HCEC 1CT (cell line): Measurements from ENCODE around the gene CLK3.
A peak's percentile ranks its signal among the peaks of the same experiment; 100 is the strongest.
"Not testable (repeated sequence)": the region's sequence is repeated elsewhere in the genome, so short reads cannot be mapped to it uniquely, and the experiment has no call there.

Source experiments
- DNase-seq: peaks from one replicate; pipeline ENCODE4 v3.0.0-alpha.2; 2017

Gene CLK3

GRCh38 chr15:74646480-74646879 is 30.8 kb downstream of the CLK3 start:
- no peak for DNase-seq

GRCh38 chr15:74648051-74648842 is 32.6 kb downstream of the CLK3 start:
- DNase-seq, result no peak

- peak; percentile 86 for DNase-seq
Observed at GRCh38 chr15:74651242-74651741, 35.7 kb downstream of the CLK3 start.

DNA sequence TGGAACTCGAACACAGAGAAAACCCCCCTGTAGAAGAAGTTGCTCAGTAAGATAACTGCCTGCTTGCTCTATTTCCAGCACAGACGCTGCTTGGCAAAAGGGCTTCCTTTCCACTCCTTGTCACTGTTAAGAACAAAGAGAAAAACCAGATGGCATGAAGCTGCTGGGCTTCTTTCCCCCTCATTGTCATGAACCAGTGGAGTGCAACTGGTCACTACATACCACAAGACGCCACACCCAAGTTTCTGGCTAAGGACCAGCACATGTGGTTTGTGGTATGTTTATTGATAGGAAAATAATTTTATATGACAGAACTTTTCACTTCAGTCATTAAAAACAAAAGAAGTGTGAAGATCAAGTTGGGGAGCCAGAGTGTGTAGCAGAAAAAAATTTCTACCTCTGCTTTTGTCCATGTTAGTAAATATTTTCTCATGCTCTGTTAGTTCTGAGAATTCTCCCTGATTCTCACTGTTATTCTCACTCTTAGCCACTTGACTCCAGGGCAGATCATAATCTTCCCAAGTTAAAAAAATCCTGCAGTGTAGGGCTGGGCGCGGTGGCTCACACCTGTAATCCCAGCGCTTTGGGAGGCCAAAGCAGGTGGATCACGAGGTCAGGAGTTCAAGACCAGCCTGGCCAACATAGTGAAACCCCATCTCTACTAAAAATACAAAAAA is 37.9 kb downstream of the CLK3 start:
- peak; percentile 75 for DNase-seq

- DNase-seq, result no peak
Observed at GRCh38 chr15:74655424-74655823, 39.8 kb downstream of the CLK3 start.

GRCh38 chr15:74656935-74657535 is 41.4 kb downstream of the CLK3 start:
- no peak for DNase-seq

- peak; percentile 9 for DNase-seq
Observed at GRCh38 chr15:74657846-74658245, 42.2 kb downstream of the CLK3 start.

DNA sequence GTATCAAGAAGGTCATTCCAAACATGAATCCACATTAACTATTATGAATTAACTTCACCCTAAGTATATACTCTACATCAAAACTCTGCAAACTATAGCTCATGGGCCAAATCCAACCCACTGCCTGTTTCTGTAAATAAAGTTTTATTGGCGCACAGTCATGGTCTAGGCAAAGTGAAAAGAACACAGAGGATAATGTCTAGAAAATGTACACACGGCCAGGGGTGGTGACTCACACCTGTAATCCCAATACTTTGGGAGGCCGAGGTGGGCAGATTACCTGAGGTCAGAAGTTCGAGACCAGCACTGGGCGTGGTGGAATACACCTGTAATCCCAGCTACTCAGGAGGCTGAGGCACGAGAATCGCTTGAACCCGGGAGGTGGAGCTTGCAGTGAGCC is 45.6 kb downstream of the CLK3 start:
- not testable (repeated sequence) for DNase-seq

DNA sequence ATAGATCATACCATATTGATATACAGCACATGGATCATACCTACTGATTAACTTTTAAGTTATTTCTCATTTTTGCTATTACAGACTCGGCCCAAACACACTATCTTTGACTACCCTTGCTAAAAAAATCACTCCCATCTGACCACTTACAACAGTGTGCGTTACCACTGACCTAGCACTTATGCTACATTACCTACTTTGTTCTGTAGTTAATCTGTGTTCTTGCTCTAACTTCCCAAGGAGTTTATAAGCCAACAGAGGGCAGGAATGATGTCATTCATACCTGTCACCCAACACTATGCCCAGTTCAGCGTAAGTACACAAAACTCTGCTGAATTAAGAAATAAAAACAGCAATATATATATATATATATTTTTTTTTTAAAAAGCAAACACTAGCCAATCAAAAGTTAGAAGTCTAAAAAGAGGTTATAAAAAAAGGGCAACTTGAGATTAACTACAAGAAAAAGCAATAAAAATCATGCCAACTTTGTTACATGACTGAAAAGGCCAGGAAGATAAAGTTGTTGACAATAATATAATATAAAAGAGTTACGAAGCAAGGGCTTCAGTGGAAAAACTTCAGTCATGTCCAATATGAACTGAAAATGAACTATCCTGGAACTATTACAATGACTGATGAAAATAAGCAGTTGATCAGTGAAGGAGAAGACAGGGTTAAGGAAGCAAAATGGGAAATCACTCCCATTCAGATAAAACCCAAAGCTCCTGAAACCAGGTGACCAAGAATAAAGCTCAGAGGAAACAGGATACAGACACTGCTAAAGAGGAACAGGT is 46.6 kb downstream of the CLK3 start:
- no peak for DNase-seq

- DNase-seq, result no peak
Observed at GRCh38 chr15:74663303-74664027, 47.8 kb downstream of the CLK3 start.

GRCh38 chr15:74664028-74664616 is 48.5 kb downstream of the CLK3 start:
- DNase-seq, result peak; percentile 23

GRCh38 chr15:74664670-74665069 is 49.0 kb downstream of the CLK3 start:
- DNase-seq, result no peak

DNA sequence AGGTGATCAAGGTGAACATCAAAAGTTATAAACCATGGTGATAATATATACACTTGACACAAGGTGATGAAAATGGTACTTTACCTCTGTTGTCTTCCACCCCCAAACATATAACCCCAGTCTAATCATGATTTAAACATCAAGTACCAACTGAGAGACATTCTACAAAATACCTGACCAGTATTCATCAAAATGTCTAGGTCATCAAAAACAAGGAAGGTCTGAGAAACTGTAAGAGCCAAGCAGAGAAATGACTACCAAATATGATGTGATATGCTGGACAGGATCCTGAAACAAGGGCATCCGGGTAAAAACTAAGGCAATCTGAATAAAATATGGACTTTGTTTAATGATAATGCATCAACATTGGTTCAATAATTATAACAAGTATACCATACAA is 52.3 kb downstream of the CLK3 start:
- no peak for DNase-seq

GRCh38 chr15:74669627-74670026 is 54.0 kb downstream of the CLK3 start:
- no peak for DNase-seq

- DNase-seq, result no peak
Observed at GRCh38 chr15:74674161-74674560, 58.5 kb downstream of the CLK3 start.

DNA sequence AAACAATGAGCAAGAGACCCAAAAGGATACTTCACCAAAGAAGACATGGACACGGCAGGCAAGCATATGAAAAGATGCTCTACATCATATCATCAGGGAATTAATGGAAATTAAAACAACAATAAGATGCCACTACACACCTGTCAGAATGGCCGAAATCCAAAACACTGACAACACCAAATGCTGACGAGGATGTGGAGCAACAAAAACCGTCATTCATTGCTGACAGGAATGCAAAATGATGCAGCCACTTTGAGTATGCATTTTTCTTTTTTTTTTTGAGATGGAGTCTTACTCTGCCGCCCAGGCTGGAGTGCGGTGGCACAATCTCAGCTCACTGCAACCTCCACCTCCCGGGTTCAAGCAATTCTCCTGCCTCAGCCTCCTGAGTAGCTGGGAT is 61.2 kb downstream of the CLK3 start:
- DNase-seq, result no peak
